Skeletal muscle satellite cell (primary cell): Measurements from ENCODE around the gene EDN2.
A peak's percentile ranks its signal among the peaks of the same experiment; 100 is the strongest.

Experiments
- H3K27me3 ChIP-seq: 2 replicates; pipeline ENCODE4 v1.7.0; 2013; ENCODE audit warnings: low read length; ENCODE audit not compliant: control insufficient read depth, insufficient read depth
- H3K36me3 ChIP-seq: 2 replicates; pipeline ENCODE4 v1.7.0; 2013; ENCODE audit warnings: mild to moderate bottlenecking, control low read depth, low read length; ENCODE audit not compliant: insufficient read depth
- H3K4me1 ChIP-seq: 2 replicates; pipeline ENCODE4 v1.7.0; 2013; ENCODE audit warnings: low read length; ENCODE audit not compliant: control insufficient read depth, insufficient read depth
- H3K4me2 ChIP-seq: 2 replicates; pipeline ENCODE4 v1.7.0; 2013; ENCODE audit warnings: mild to moderate bottlenecking, low read length
- H3K4me3 ChIP-seq: 2 replicates; pipeline ENCODE4 v1.7.0; 2013; ENCODE audit warnings: low read length
- H3K9ac ChIP-seq: 2 replicates; pipeline ENCODE4 v1.7.0; 2013; ENCODE audit warnings: mild to moderate bottlenecking, low read depth, low read length, moderate library complexity
- H3K9me3 ChIP-seq: replicated peaks from 2 replicates; pipeline ENCODE4 v1.7.0; 2013; ENCODE audit warnings: mild to moderate bottlenecking, control low read depth, low read length

Gene EDN2

GRCh38 chr1:41496080-41497055 lies 11.9 kb upstream of the EDN2 start:
- Histone ChIP-seq H3K27me3 (no peaks in the 10 kb centered on the region), H3K9me3 (no peaks in the 10 kb centered on the region), H3K9ac (peak overlapping the region; percentile 86), H3K36me3 (no peaks in the 10 kb centered on the region), H3K4me1 (peaks cover 72% of the 10 kb centered on the region), H3K4me3 (peak overlapping the region; percentile 57), H3K4me2 (peak overlapping the region; percentile 60)

GRCh38 chr1:41495210-41495948 lies 10.9 kb upstream of the EDN2 start:
- H3K4me1 ChIP-seq, result peaks cover 62% of the 10 kb centered on the region
- H3K9me3 ChIP-seq, result no peaks in the 10 kb centered on the region
- peak overlapping the region; percentile 86 for H3K9ac ChIP-seq
- H3K27me3 ChIP-seq, result no peaks in the 10 kb centered on the region
- peak overlapping the region; percentile 57 for H3K4me3 ChIP-seq
- H3K4me2 ChIP-seq, result peak overlapping the region; percentile 60
- H3K36me3 ChIP-seq, result no peaks in the 10 kb centered on the region

- H3K27me3 ChIP-seq, result no peaks in the 10 kb centered on the region
- no peak overlapping the region for H3K4me3 ChIP-seq
- H3K36me3 ChIP-seq, result no peaks in the 10 kb centered on the region
- H3K9ac ChIP-seq, result no peak overlapping the region
- no peaks in the 10 kb centered on the region for H3K9me3 ChIP-seq
- H3K4me1 ChIP-seq, result peaks cover 57% of the 10 kb centered on the region
- H3K4me2 ChIP-seq, result no peak overlapping the region
Measured at GRCh38 chr1:41494351-41495209, 10.1 kb upstream of the EDN2 start.

- Histone ChIP-seq H3K36me3 (no peaks in the 10 kb centered on the region), H3K4me3 (no peak overlapping the region), H3K4me1 (peaks cover 49% of the 10 kb centered on the region), H3K4me2 (no peak overlapping the region), H3K27me3 (no peaks in the 10 kb centered on the region), H3K9me3 (no peaks in the 10 kb centered on the region), H3K9ac (no peak overlapping the region)
Measured at GRCh38 chr1:41493626-41494350, 9.3 kb upstream of the EDN2 start.

- no peaks in the 10 kb centered on the region for H3K27me3 ChIP-seq
- no peak overlapping the region for H3K4me2 ChIP-seq
- H3K9me3 ChIP-seq, result no peaks in the 10 kb centered on the region
- H3K9ac ChIP-seq, result peak overlapping the region; percentile 11
- peaks cover 42% of the 10 kb centered on the region for H3K4me1 ChIP-seq
- H3K36me3 ChIP-seq, result no peaks in the 10 kb centered on the region
- no peak overlapping the region for H3K4me3 ChIP-seq
Measured at GRCh38 chr1:41493117-41493536, 8.6 kb upstream of the EDN2 start.

DNA sequence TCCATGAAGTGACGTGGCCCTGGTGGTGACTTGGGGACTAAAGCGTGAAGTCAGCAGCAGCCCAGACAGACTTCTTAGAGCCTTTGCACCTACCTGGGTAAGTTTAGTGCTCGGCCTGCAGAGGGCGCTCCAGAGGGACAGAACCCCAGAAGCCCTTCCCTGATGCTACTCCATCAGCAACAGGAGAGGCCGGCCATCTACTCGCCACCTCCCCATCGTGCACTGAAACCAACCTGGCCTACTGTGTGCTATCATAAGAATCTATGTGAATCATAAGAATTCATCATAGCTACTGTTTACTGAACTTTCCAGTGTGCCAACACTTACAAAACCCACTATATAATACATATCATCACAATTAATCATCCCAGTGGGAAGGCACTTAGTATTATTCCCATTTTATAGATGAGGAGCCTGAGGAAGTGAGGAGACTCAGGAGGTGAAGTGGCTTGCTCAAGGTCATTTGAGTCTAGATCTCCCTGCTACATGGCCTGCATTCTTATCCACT lies 7.9 kb upstream of the EDN2 start:
- no peak overlapping the region for H3K4me3 ChIP-seq
- no peaks in the 10 kb centered on the region for H3K9me3 ChIP-seq
- H3K36me3 ChIP-seq, result no peaks in the 10 kb centered on the region
- H3K4me2 ChIP-seq, result no peak overlapping the region
- H3K4me1 ChIP-seq, result peaks cover 37% of the 10 kb centered on the region
- H3K9ac ChIP-seq, result no peak overlapping the region
- peaks cover 6% of the 10 kb centered on the region for H3K27me3 ChIP-seq

DNA sequence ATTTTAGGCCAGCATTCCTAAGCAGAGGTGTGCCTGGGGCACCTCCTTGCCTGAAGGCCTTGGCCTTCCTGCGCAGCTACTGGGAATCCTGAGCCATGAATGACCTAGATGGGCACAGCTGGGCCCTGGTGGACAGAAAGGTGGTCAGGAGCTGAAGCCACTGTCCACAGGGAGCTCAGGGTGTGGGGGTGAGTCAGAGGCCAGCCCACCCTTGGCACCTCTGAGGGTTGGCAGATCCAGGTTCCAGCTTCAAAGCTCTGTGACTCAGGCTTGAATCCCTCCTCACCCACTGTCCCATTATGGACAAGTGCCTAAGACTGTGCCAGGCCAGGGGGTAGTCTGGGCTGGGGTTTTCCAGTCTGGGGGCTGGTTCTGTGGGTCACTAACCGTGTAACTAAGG lies 6.4 kb upstream of the EDN2 start:
- H3K9me3 ChIP-seq, result no peaks in the 10 kb centered on the region
- H3K4me3 ChIP-seq, result no peak overlapping the region
- H3K4me2 ChIP-seq, result no peak overlapping the region
- H3K27me3 ChIP-seq, result peaks cover 7% of the 10 kb centered on the region
- no peaks in the 10 kb centered on the region for H3K36me3 ChIP-seq
- H3K4me1 ChIP-seq, result peaks cover 31% of the 10 kb centered on the region
- H3K9ac ChIP-seq, result no peak overlapping the region

DNA sequence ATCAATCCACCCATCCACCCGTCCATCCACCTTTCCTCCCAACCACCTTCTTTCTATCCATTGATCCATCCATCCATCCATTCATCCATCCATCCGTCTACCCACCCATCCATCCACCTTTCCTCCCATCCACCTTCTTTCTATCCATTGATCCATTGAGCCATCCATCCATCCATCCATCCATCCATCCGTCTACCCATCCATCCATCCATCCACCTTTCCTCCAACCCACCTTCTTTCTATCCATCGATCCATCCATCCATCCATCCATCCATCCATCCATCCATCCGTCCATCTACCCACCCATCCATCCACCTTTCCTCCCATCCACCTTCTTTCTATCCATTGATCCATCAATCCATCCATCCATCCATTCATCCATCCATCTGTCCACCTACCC lies 5.1 kb upstream of the EDN2 start:
- Histone ChIP-seq H3K4me2 (no peak overlapping the region), H3K9ac (no peak overlapping the region), H3K36me3 (no peaks in the 10 kb centered on the region), H3K9me3 (no peaks in the 10 kb centered on the region), H3K4me3 (no peak overlapping the region), H3K4me1 (peaks cover 33% of the 10 kb centered on the region), H3K27me3 (peaks cover 7% of the 10 kb centered on the region)

GRCh38 chr1:41488040-41488951 lies 3.8 kb upstream of the EDN2 start:
- H3K4me1 ChIP-seq, result peaks cover 33% of the 10 kb centered on the region
- peaks cover 7% of the 10 kb centered on the region for H3K27me3 ChIP-seq
- H3K36me3 ChIP-seq, result no peaks in the 10 kb centered on the region
- no peak overlapping the region for H3K4me2 ChIP-seq
- H3K9me3 ChIP-seq, result no peaks in the 10 kb centered on the region
- H3K9ac ChIP-seq, result no peak overlapping the region
- H3K4me3 ChIP-seq, result no peak overlapping the region
